Adrenal gland (tissue), 12 donors: ENCODE measurements around the gene GPC1. TPM values are rescaled to one million over a fixed set of nuclear protein-coding genes. Genes with fewer than 3 reads are reported as not detected.

ENCODE experiments used
- DNase-seq, 7 donors: peaks; one replicate each; pipeline ENCODE4 v3.0.0-alpha.2; 2019 to 2020
- H3K27ac ChIP-seq, 5 donors: fragments of 200-600 bp; sonication (generic) in 4 of 5; 1 replicate in 3 of 5; 2 replicates in 2 of 5; pipeline versions ENCODE4 v1.5.1 to v1.8.0; 2016 to 2020; ENCODE audit warnings: mild to moderate bottlenecking in 1 of 5
- H3K27me3 ChIP-seq: fragments of 200-600 bp; 2 replicates; pipeline ENCODE4 v1.8.0; 2021
- H3K36me3 ChIP-seq, 2 donors: fragments of 200-600 bp; replicated peaks in 1 of 2; 1 replicate in 1 of 2; 2 replicates in 1 of 2; pipeline versions ENCODE4 v1.5.1 to v1.8.0; 2018 to 2022
- H3K4me1 ChIP-seq, 2 donors: fragments of 200-600 bp; replicated peaks in 1 of 2; 1 replicate in 1 of 2; 2 replicates in 1 of 2; pipeline versions ENCODE4 v1.5.1 to v1.8.0; 2018 to 2021
- H3K4me3 ChIP-seq, 4 donors: fragments of 200-600 bp; sonication (generic) in 3 of 4; one replicate each; pipeline ENCODE4 v1.5.1; 2016 to 2018
- H3K9me3 ChIP-seq, 3 donors: fragments of 200-600 bp; sonication (generic) in 1 of 3; replicated peaks in 1 of 3; 1 replicate in 2 of 3; 2 replicates in 1 of 3; pipeline versions ENCODE4 v1.5.1 to v1.8.0; 2016 to 2021
- CTCF ChIP-seq, 6 experiments: fragments of 450-650 bp in 4 of 6; fragments of 200-600 bp in 2 of 6; sonication (generic) in 1 of 6; IDR thresholded peaks; 1 replicate in 5 of 6; 2 replicates in 1 of 6; pipeline versions ENCODE4 v1.5.1 to v1.8.0; 2016 to 2021; ENCODE audit warnings: antibody characterized with exemption in 6 of 6, mild to moderate bottlenecking in 2 of 6, moderate library complexity in 1 of 6
- POLR2A ChIP-seq, 2 donors: fragments of 450-650 bp; IDR thresholded peaks; one replicate each; pipeline ENCODE4 v1.6.1; 2017; ENCODE audit warnings: antibody characterized with exemption in 2 of 2, mild to moderate bottlenecking in 2 of 2, moderate library complexity in 1 of 2
- WGBS, 4 donors: extraction: QIAGEN DNeasy Blood & Tissue Kit in 2 of 4; methylation state at CpG; one replicate each; pipeline versions ENCODE4 v1.1.5 to v1.1.7; 2013 to 2017; 5-methylcytosine and 5-hydroxymethylcytosine counted together
- intact Hi-C, 2 donors: fragments of 100-400 bp; cut with DNase I; formaldehyde crosslinking; loops; one replicate each; pipeline versions ENCODE4 v1.14.1 to v1.15.0; 2022 to 2023
- polyA plus RNA-seq, 3 donors: library from polyadenylated mRNA; stranded (reverse); fragments of 200-250 nt in 2 of 3; fragments of 350-450 nt in 1 of 3; fragmentation: Illumina TruSeq in 1 of 3; extraction: RNeasy Lipid Tissue Mini Kit (QIAGEN cat#74804) in 1 of 3; gene quantifications; one replicate each; pipeline ENCODE4 v1.2.3, GENCODE V29; 2013 to 2014
- total RNA-seq, 9 donors: library from RNA; depleted of rRNA in 4 of 9; stranded (reverse); fragments of >200 nt in 4 of 9; fragments of 120-200 nt in 1 of 9; fragmentation: NEBNext Ultra II Directional in 1 of 9; extraction: Animal tissue kit (Norgen Biotek cat#: 25700) in 1 of 9; gene quantifications; one replicate each; pipeline versions ENCODE4 v1.1.0 to v1.2.4, GENCODE V29; 2013 to 2023
- donor health status: healthy with polysubstance abuse.
- donor health status: Bipolar disorder and iron deficiency.
- donor health status: DM: yes; HTN: yes; CAD: no.
- donor health status: DM: no; HTN: no; CAD: no.
- donor health status: DM: no; HTN: no; CAD: no.
- donor health status: DM: yes; HTN: yes; CAD: no.

GPC1 gene
- total and polyA plus RNA-seq, 12 donors, result 11.8 to 202 (median 132) TPM

GRCh38 chr2:240387669-240388358 is 47.6 kb upstream of the GPC1 start:
- TF ChIP-seq CTCF (IDR thresholded peaks at IDR 0.05) (peak in 2 of 6 experiments; percentile 21 to 41), POLR2A (IDR thresholded peaks at IDR 0.05) (peak in 1 of 2 donors; percentile 25)
- Histone ChIP-seq H3K9me3 (no peaks in the 10 kb centered on the region), H3K36me3 (no peaks in the 10 kb centered on the region), H3K27me3 (no peaks in the 10 kb centered on the region), H3K4me1 (peaks cover 7 to 11% of the 10 kb centered on the region in 2 donors), H3K4me3 (no peak overlapping the region), H3K27ac (peak overlapping the region in 4 of 5 donors; percentile 39 to 76 (median 64))
- intact Hi-C loops, result loop anchor here in 1 of 2 donors (5.0 kb wide), 1 partner anchor 44 kb away; no protein-coding TSS in a partner anchor
- DNase-seq, result peak; percentile 90 to 97 (median 96)
- 23 to 47% (median 44%) methylated on average over 12 to 16 of the region's 16 CpGs for WGBS, 4 donors

- Histone ChIP-seq H3K4me1 (peaks cover 7 to 11% of the 10 kb centered on the region in 2 donors), H3K36me3 (no peaks in the 10 kb centered on the region), H3K27me3 (no peaks in the 10 kb centered on the region), H3K27ac (peak overlapping the region in 3 of 5 donors; percentile 33 to 76 (median 71)), H3K4me3 (no peak overlapping the region), H3K9me3 (no peaks in the 10 kb centered on the region)
- intact Hi-C loops, result loop anchor here in 1 of 2 donors (5.0 kb wide), 1 partner anchor 44 kb away; no protein-coding TSS in a partner anchor
- DNase-seq, result peak in 2 of 7 donors; percentile 13 to 18
- 89 to 96% (median 93%) methylated on average over 13 to 21 of the region's 21 CpGs for WGBS, 4 donors
- TF ChIP-seq POLR2A (IDR thresholded peaks at IDR 0.05) (no peak), CTCF (IDR thresholded peaks at IDR 0.05) (no peak)
Measured at GRCh38 chr2:240388471-240389301, 46.8 kb upstream of the GPC1 start.

- no peak for TF ChIP-seq CTCF (IDR thresholded peaks at IDR 0.05)
- TF ChIP-seq POLR2A (IDR thresholded peaks at IDR 0.05), result no peak
- no peaks in the 10 kb centered on the region for H3K9me3 ChIP-seq
- intact Hi-C loops, result loop anchor here in 1 of 2 donors (5.0 kb wide), 1 partner anchor 43 kb away; no protein-coding TSS in a partner anchor
- WGBS, 4 donors, result 88 to 100% (median 95%) methylated on average over 2 to 6 of the region's 6 CpGs
- H3K27me3 ChIP-seq, result no peaks in the 10 kb centered on the region
- DNase-seq, result peak in 2 of 7 donors; percentile 11 to 12
- peak overlapping the region in 1 of 5 donors; percentile 6 for H3K27ac ChIP-seq
- H3K36me3 ChIP-seq, result no peaks in the 10 kb centered on the region
- peaks cover 7 to 11% of the 10 kb centered on the region in 2 donors for H3K4me1 ChIP-seq
- no peak overlapping the region for H3K4me3 ChIP-seq
Measured at GRCh38 chr2:240389302-240389805, 46.1 kb upstream of the GPC1 start.
